ENCODE data around the gene PLPP3.

Gene PLPP3

GRCh38 chr1:56493826-56494225, 85.5 kb downstream of the PLPP3 start:
- DNase-seq: no peak

GRCh38 chr1:56491441-56491840, 87.9 kb downstream of the PLPP3 start:
- no peak for DNase-seq

- DNase-seq: no peak
These were observed 88.7 kb downstream of the PLPP3 start for GRCh38 chr1:56490619-56491018.

- no peak for DNase-seq
These were observed 89.7 kb downstream of the PLPP3 start for GRCh38 chr1:56489695-56490094.

DNA sequence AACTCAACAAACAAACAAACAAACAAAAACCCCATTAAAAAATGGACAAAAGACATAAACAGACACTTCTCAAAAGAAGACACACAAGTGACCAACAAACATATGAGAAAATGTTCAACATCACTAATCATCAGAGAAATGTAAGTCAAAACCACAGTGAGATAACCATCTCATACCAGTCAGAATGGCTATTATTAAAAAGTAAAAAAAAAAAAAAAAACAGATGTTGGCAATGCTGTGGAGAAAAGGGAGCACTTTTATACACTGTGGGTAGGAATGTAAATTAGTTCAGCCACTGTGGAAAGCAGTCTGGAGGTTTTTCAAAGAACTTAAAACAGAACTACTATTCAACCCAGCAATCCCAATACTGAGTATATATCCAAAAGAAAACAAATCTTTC, 94.7 kb downstream of the PLPP3 start:
- no peak for DNase-seq

DNA sequence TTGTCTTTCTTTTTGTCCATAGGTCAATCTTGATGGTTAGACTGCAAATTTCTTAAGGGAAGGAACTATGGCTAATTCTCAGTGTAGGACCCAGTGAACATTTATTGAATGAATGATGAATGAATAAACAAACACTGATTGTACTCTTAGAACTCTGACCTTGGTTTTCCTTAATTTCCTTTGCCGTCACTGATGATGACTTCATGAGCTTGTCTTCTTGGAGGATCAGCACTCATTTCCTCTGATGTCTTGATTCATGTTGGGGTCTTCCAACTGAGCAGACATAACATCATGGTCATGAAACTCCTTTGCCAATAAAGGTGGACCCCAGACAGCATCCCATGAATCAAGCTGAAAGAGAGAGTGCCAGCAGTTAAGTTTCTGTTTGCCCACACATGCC, 96.3 kb downstream of the PLPP3 start:
- DNase-seq: no peak

DNA sequence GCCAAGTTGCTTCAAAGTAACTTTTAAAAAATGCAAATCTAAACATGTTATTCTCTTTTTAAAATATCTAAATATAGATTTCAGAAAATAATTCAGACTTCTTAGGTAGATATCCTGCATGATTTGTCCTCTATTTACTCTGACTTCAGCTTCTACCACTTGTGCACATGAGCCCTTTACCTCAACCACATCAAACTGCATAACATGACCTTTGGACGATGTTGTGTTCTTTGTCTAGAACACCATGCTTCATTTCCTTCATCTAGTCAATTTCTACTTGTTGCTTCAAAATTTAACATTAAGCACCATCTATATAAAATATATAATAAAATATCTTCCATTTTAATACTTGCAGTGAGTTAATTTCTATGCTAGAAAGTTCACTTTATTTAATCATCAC, 96.9 kb downstream of the PLPP3 start:
- no peak for DNase-seq

GRCh38 chr1:56481140-56481694, 98.1 kb downstream of the PLPP3 start:
- DNase-seq: no peak

GRCh38 chr1:56478734-56479133, 100.6 kb downstream of the PLPP3 start:
- DNase-seq: no peak

- peak; percentile 38 for DNase-seq
These were observed 101.9 kb downstream of the PLPP3 start for GRCh38 chr1:56477164-56478111.

GRCh38 chr1:56473582-56474270, 105.6 kb downstream of the PLPP3 start:
- DNase-seq: no peak

GRCh38 chr1:56472860-56473259, 106.5 kb downstream of the PLPP3 start:
- DNase-seq: peak; percentile 72

DNA sequence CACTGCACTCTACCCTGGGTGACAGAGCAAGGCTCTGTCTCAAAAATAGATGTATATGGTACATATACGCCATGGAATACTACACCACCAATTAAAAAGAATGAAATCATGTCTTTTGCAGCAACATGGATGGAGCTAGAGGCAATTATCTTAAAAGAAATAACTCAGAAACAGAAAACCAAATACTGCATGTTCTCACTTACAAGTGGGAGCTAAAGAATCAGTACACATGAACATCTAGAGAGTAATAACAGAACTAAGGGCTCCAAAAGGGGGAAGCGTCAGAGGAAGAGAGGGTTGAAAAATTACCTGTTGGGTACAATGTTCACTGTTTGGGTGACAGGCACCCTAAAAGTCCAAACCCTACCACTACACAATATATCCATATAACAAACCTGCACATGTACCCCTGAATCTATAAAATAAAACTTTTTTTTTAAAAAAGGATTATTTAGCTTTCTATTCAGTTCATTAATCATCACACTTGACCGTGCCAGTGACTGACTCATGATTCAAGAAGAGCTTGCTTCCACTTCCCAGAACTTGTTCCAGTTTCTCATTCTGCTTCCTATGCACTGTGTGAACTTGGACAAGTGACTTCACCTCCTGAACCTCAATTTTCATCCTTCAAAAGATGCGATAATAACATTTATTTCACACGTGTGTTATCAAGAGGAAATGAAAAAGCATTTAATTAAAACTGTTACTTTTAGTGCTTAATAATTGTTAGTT, 109.6 kb downstream of the PLPP3 start:
- peak; percentile 86 for DNase-seq

- no peak for DNase-seq
These were observed 110.8 kb downstream of the PLPP3 start for GRCh38 chr1:56468518-56468917.

- DNase-seq: peak; percentile 58
These were observed 112.8 kb downstream of the PLPP3 start for GRCh38 chr1:56466538-56466937.

DNA sequence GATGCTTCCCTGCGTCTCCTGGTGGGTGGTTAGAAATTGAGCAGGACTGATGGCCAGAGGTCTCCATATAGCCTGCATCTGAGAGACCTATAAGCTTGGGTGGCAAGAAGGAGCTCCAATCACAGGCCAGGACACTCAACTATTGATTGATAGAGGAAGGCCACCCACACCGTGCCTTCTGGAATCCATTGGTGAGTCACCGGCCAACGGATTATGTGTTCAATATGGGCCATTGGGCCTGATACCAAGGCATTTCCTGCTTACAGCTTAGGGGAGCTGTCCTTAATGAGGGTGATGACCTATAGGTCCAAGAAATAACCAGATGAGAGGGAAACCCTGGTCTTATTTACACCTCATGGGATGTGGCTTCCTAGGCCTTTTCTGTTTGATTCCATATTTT, 115.1 kb downstream of the PLPP3 start:
- DNase-seq: no peak

GRCh38 chr1:56463376-56463775, 116.0 kb downstream of the PLPP3 start:
- DNase-seq: no peak

DNA sequence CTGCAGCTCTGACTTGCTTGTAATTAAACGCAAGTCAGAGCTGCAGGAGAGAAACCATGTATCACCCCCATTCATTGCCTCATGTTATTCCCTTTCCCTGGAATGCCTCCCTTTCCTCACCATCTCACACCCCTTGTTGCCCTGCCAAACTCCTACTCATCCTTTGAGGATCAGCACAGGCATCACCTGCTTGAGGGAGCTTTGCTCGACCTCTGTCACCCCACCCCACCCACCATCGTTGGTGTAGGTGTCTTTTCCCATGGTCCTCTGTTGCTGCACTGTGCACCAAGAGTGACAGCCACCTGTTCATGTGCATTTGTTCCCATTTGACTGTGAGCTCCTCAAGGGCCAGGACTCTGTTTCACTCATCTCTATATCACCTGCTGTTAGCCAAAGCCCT, 117.2 kb downstream of the PLPP3 start:
- DNase-seq: no peak

DNA sequence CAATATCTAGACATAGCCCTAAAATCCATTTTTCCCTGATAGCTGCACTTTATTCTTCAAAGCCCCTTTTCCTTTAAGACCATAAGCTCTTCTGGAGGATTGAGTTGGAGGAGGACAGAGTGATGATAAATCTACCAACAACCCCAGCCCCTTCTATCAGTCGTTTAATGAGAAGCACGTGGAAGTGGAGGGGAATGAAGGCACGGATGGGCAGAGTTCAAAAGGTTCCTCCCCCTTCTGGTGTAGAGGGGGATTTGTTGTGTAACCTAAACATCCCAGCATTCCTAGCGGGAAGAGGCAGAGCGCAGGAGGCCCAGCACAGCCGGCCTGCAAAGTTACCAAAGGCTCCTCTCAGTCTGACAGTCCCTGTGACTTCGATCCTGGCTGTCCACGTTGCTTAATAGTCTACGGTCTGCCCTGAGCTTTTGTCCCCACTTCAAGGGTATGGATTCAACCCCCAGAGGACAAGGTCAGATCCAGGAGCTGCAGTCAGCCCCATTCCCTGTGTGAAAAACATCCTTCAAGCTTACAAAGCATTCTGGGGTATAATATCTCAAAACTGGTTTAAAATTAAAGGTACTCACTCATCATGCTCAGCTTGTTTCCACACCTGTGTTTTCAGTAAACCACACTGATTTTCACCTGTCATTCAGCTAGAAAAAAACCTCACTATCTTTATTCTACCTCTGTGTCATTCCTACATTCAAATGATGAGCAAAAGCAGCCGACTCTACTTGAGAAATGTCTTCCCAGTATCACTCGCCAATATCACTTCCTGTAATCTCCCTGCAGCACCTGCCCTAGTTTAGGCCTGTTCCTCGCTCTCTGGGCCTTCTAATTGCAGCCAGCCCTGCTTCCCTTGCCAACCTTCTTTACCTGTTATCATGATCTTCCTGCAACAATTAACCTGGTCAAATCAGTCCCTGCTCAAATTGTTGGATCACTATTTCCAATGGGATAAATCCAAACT, 117.9 kb downstream of the PLPP3 start:
- DNase-seq: no peak

DNA sequence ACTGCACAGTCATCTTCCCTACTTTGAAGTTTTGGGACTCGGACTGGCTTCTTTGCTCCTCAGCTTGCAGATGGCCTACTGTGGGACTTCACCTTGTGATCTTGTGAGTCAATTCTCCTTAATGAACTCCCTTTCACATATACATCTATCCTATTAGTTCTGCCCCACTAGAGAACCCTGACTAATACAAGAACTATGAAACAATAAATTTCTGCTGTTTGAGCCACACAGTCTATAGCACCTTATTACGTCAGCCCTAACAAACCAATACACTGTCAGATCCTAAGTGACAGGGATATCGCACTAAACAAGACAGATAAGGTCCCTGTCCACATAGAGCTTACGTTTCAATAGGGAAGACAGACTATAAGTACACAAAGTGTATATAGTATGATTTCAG, 120.1 kb downstream of the PLPP3 start:
- no peak for DNase-seq

GRCh38 chr1:56457756-56458375, 121.5 kb downstream of the PLPP3 start:
- DNase-seq: no peak
